Central memory CD4-positive, alpha-beta T cell (primary cell): ENCODE data around the gene ARRB1.

ENCODE experiments used
- DNase-seq: peaks from one replicate; pipeline ENCODE4 v3.0.0; 2022

The ARRB1 gene

GRCh38 chr11:75246671-75247350 is 104.7 kb downstream of the ARRB1 start:
- DNase-seq, result no peak

- DNase-seq, result no peak
Measured at GRCh38 chr11:75246006-75246670, 105.3 kb downstream of the ARRB1 start.

DNA sequence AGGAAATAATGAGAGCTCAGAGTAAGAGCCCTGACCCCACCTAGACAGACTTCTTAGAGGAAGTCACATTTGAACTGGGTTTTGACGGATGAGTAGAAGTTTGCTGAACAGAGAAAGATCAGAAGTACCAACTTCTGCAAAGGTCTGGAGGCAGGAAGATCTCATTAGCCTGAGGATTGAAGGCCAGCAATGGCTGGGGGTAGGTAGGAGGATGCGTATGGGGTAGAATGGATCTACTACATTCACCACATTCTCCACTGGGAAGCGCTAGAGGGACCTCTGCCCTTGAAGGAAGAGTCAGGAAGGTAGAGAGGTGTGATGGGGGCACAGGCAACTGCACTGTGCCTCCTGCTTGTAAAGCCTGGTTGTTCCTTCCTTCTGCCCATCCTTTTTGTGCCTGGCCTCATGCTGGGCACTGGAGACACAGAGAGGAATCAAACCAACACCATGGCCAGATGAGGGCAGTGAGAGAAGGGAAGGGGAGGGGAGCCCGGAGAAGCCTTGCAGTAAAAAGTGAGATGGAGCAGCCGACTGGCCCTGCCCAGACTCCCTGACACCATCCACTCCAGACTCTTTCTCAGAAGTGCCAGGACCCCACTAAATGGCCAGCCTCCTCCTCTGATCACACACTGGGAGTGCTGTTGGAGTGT is 106.0 kb downstream of the ARRB1 start:
- DNase-seq, result no peak

DNA sequence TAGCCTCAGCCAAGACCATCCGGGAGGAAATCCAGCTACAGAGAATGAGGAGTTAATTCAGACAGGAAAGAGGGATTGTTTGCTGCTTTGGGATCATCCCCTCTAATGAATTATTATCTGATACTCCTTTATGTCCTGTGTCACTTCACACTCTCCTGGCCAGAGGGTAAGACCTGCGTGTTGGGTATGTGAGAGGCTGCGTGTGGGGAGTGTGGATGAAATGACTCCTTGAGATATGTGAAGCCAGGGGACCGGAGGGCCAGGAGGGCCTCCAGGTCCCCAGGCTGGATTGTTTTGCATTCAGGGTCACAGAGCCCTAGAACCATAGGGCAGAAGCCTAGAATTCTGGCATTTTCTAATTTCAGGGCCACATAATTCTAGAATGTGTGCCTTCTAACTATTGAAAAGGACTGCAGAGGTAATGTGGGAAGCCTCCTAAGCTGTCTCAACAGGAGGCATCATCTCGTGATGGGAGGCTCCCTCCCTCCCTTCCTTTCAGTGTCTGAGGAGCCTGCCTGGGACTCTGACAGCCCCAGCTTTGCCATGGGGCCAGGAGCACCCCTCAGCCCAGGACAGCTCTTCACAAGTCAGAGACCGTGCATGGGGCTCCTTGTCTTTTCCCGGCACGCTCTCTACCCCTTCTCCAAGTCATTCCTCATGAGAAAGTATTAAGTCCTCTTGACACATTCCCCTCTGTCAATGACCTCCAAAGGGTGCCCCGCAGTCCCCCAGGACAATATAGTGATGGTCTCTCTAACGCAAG is 107.2 kb downstream of the ARRB1 start:
- no peak for DNase-seq

DNA sequence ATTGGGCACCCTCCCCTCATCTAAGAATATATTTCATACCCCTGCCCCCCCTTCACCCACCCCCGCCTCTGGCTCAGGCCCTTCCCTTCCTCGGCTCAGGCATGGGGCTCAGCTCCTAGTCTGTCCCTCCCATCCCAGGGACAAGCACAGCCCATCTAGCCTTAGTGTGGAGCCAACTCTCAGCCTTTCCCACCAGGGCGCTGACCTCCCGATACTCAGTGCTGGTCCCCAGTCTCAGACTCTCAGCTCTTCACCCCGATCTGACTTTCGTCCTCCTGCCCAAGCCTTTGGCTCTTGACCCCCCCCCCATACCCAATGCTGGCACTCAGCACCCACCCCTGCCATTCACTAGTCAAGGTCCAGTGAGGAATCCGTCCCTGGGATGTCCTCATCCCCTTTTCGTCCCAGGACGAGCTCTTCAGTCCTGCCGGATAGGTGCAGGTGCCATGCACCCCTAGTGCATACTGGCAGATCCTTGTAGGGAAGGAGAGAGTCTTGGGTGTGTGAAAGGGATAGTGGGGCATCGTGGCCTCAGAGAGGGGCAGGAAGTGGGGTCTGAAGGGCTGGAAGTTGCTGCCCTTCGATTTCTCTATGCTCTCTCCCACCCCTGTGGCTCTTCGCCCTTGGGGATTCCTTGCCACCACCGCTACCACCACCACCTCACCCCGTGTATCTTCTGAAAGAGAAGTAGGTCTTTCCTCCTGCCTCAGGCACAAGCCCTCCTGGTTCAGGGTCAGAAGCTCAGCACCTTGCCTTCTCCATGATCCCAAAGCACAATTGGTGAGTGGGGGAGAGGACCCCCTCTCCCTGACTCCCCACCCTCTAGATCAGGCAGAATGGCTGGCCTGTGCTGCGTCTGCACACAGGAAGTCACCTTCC is 108.5 kb downstream of the ARRB1 start:
- DNase-seq, result no peak

GRCh38 chr11:75241906-75242644 is 109.4 kb downstream of the ARRB1 start:
- DNase-seq, result no peak

DNA sequence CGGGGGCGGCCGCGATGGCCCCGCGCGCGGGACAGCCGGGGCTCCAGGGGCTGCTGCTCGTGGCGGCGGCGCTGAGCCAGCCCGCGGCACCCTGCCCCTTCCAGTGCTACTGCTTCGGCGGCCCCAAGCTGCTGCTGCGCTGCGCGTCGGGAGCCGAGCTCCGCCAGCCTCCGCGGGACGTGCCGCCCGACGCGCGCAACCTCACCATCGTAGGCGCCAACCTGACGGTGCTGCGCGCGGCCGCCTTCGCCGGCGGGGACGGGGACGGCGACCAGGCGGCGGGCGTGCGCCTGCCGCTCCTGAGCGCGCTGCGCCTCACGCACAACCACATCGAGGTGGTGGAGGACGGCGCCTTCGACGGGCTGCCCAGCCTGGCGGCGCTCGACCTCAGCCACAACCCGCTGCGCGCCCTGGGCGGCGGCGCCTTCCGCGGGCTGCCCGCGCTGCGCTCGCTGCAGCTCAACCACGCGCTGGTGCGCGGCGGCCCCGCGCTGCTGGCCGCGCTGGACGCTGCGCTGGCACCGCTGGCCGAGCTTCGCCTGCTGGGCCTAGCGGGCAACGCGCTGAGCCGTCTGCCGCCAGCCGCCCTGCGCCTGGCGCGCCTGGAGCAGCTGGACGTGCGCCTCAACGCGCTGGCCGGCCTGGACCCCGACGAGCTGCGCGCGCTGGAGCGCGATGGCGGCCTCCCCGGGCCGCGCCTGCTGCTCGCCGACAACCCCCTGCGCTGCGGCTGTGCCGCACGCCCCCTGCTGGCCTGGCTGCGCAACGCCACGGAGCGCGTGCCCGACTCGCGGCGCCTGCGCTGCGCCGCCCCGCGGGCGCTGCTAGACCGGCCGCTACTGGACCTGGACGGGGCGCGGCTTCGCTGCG is 110.2 kb downstream of the ARRB1 start:
- DNase-seq, result peak; percentile 82

DNA sequence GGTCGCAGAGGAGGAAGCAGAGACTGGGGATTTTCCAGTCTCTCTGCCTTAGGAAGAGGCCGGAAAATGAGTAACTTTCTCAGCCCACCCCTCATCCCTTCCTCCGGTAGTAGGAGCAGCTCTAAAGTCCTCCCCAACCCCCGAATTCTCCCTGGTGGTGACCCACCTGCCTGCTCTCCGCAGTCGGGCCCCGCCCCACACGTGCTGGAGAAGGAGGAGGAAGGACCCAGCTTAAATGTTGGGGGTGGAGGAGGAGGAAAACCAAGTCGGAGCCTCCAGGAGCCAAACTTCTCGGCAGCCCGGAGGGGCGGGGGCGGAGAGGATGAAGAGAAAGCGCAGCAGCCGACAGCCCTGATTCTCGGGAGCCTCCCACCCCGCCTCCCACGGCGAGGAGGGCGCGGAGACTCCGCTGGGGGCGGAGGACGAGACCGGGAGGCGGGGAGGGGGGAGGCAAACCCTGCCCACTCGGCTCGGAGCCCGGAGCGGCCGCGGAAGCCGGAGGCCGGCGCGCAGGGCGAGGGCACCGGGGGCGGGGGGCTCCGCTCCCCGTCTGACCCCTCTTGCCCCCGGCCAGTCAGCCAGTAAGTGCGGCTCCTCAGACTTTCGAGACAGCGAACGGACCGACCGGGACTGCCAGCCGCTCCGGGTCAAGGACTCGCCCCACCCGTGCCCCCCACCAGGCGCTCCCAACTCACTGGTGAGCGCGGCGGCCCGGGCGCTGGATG is 111.0 kb downstream of the ARRB1 start, which contains the start of gene TPBGL:
TPBGL (plus strand) TSS at position 464 of the 725 bp plus-strand sequence. CDS start 276 bp downstream, outside the sequence.
- no peak for DNase-seq

DNA sequence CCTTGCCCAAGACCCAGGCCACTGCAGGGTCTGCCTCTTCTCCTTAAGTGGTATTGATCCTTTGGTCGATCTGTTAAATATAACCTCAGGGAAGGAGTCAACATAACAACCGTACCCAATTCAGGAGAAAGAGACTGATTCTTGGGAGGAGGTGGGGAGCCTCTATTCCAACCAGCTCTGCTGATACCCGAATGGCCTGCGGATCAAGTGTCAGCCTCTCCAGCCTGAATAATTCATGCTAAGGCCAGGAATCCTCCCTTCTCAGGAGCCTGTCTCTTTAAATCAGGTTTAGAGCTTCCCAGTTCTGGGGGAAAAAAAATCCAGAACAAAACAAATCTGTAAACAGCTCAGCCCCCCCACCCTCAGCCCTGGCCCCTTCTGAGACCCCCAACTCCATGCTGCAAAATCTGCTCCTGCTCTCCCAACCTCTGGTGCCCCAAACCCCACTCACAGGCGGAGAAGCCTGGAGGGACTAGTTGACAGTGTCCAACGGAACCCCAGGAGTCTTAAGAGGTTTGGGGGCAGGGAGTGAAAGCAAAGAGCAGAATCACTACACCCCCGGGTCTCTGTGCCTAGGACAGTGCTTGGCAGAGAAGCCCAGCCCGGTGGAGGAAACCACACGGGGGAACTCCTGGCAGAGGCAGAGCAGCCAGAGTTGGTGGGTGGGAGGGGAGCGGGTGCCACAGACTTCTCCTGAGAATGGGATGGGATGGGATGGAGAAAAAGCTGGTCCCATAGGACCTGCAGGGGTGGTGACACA is 111.8 kb downstream of the ARRB1 start:
- DNase-seq, result no peak

DNA sequence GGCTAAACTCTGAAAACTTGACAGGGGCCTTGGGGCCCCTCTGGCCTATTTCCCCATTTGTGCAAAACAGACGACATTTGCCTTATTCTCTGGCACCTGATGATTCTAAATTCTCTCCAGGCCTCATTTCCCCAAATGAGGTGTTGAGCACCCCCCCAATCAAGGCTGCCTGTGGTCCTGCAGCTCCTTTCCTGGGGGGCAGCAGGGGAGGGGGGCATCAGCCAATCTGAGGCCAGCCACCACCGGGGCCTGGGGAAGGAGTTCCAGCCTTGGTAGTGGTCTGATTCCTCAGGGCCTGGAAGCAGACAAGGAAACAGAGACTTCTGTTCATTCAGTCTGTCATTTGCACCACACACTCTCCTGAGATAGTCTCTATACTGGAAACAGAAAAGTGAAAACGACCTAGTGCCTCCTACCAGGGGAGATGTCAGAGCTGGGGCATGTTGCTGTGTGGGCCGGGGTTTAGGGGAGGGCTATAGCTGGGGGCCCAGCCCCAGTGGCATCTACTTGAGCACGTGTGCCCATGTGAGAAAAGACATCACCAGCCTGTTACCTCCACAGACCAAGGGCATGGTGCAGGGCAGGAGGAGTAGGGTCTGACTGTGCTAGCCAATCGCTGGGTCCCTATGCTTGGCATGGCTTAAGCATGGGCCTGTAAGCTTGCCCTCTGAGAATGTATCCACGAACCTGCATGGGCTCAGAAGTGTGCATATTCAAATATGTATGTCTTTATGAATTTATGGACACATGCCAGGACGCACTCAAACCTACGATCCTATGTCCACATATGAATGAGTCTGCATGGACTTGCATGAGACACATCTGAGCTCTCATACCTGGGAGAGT is 112.6 kb downstream of the ARRB1 start:
- DNase-seq, result no peak

- no peak for DNase-seq
Measured at GRCh38 chr11:75237050-75237449, 114.4 kb downstream of the ARRB1 start.

DNA sequence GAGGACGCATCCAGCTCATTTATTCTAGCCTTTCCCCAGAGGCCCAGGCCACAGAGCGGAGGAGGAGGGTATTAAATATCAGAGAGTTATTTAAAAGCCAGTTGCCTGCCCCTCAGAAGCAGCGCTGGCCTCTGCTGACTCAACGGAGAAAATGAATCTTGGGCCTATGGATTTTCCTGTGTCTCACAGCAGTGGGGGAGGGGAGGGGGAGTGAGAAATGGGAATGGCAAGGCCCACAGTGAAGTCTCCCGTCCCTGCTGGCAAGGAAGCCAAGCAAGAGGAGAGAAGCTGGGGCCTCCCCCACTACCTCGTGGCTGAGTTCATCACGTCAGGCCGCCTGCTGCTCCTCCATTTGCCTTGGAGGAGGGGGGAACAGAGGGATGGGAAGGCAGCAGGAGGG is 115.4 kb downstream of the ARRB1 start:
- DNase-seq, result no peak

DNA sequence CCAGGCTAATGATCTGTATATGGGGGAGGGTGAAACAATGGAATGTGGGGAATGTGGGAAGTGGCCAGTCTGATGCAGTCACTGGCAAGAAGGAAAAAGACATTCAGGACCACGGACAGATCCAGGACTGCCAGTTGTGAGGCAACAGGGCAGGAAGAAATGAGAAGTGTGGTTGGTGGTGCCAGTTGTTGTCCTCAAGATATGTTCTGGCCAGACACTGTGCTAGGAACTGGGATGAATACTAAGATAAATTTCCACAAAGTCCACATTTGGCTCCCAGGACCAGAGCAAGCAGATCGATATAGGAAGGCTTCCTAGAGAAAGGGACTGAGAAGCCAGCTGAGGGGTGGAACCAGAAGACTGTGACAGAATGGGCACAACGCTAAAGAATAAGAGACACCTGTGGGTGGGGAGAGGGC is 117.7 kb downstream of the ARRB1 start:
- no peak for DNase-seq

DNA sequence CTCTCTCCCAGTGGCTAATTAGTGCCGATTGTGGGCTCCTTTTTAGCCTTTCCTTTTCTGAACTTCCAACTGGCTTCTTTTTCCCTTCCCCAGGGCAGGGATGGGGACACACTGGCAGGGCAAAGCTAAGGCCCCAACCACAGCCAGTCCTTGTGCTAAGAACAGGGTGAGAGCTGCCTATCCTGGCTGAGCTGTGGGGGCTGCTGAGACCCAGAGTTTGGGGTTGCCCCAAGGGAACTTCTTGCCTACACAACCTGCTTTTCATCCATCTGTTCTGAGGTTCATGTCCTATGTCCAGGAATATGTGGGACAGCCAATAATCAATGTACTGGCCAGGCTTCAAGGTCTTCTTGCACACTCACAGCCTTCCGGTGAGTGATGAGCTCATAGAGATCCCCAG is 120.8 kb downstream of the ARRB1 start:
- no peak for DNase-seq

GRCh38 chr11:75229466-75229865 is 122.0 kb downstream of the ARRB1 start:
- no peak for DNase-seq

GRCh38 chr11:75225794-75226193 is 125.7 kb downstream of the ARRB1 start:
- DNase-seq, result no peak

GRCh38 chr11:75223954-75224643 is 127.4 kb downstream of the ARRB1 start:
- no peak for DNase-seq
